H9 (cell line): ENCODE measurements around the gene TMCC1. TPM values are rescaled to one million over a fixed set of nuclear protein-coding genes. Genes with fewer than 3 reads are reported as not detected.

Experiments used
- DNase-seq: peaks from one replicate; pipeline ENCODE4 v3.0.0-alpha.2; 2017
- H2AFZ ChIP-seq: one replicate; pipeline ENCODE4 v1.6.1; 2013; ENCODE audit warnings: mild to moderate bottlenecking, low read length, control low read depth, moderate library complexity
- H2AK5ac ChIP-seq: 2 replicates; pipeline ENCODE4 v1.6.1; 2013; ENCODE audit warnings: low read length, control low read depth, mixed read lengths; ENCODE audit not compliant: insufficient read length
- H2BK120ac ChIP-seq: one replicate; pipeline ENCODE4 v1.6.1; 2013; ENCODE audit warnings: low read depth, mild to moderate bottlenecking, low read length, control low read depth, inconsistent platforms; ENCODE audit not compliant: poor library complexity, severe bottlenecking
- H2BK12ac ChIP-seq: 2 replicates; pipeline ENCODE4 v1.6.1; 2013; ENCODE audit warnings: low read length, control low read depth, mixed read lengths, low read depth; ENCODE audit not compliant: insufficient read length
- H2BK15ac ChIP-seq: 2 replicates; pipeline ENCODE4 v1.6.1; 2013; ENCODE audit warnings: low read depth, low read length, control low read depth
- H2BK20ac ChIP-seq: one replicate; pipeline ENCODE4 v1.6.1; 2013; ENCODE audit warnings: low read depth, mild to moderate bottlenecking, low read length, control low read depth, inconsistent platforms; ENCODE audit not compliant: poor library complexity, severe bottlenecking
- H2BK5ac ChIP-seq: 2 replicates; pipeline ENCODE4 v1.6.1; 2013; ENCODE audit warnings: low read length, control low read depth, mixed read lengths; ENCODE audit not compliant: insufficient read length
- H3K14ac ChIP-seq: 2 replicates; pipeline ENCODE4 v1.6.1; 2013; ENCODE audit warnings: low read length, control low read depth; ENCODE audit not compliant: insufficient read depth
- H3K18ac ChIP-seq: 2 replicates; pipeline ENCODE4 v1.6.1; 2013; ENCODE audit warnings: low read depth, mild to moderate bottlenecking, mixed read lengths, low read length, control low read depth; ENCODE audit not compliant: insufficient read length
- H3K23ac ChIP-seq: 2 replicates; pipeline ENCODE4 v1.6.1; 2013; ENCODE audit warnings: low read length, control low read depth, mixed read lengths, low read depth; ENCODE audit not compliant: insufficient read length
- H3K23me2 ChIP-seq: 2 replicates; pipeline ENCODE4 v1.6.1; 2013; ENCODE audit warnings: low read depth, mild to moderate bottlenecking, mixed read lengths, low read length, control low read depth; ENCODE audit not compliant: insufficient read length, poor library complexity, severe bottlenecking
- H3K27ac ChIP-seq: 2 replicates; pipeline ENCODE4 v1.5.1; 2013; ENCODE audit warnings: low read length, control low read depth, mixed read lengths, low read depth; ENCODE audit not compliant: insufficient read length
- H3K27me3 ChIP-seq: 2 replicates; pipeline ENCODE4 v1.6.1; 2013; ENCODE audit warnings: low read length, control low read depth, inconsistent platforms; ENCODE audit not compliant: insufficient read depth
- H3K4ac ChIP-seq: 2 replicates; pipeline ENCODE4 v1.6.1; 2013; ENCODE audit warnings: low read depth, mild to moderate bottlenecking, control low read depth, inconsistent platforms, low read length, moderate library complexity
- H3K4me1 ChIP-seq: 2 replicates; pipeline ENCODE4 v1.6.1; 2013; ENCODE audit warnings: low read length, control low read depth, inconsistent platforms; ENCODE audit not compliant: insufficient read depth
- H3K4me2 ChIP-seq: 2 replicates; pipeline ENCODE4 v1.6.1; 2013; ENCODE audit warnings: low read length, control low read depth, mixed read lengths; ENCODE audit not compliant: insufficient read length, insufficient read depth
- H3K56ac ChIP-seq: 2 replicates; pipeline ENCODE4 v1.6.1; 2013; ENCODE audit warnings: low read depth, mild to moderate bottlenecking, mixed read lengths, low read length, control low read depth; ENCODE audit not compliant: insufficient read length
- H3K79me1 ChIP-seq: 2 replicates; pipeline ENCODE4 v1.6.1; 2013; ENCODE audit warnings: low read depth, mild to moderate bottlenecking, moderate library complexity, low read length, control low read depth, inconsistent platforms; ENCODE audit not compliant: insufficient read depth, poor library complexity, severe bottlenecking
- H3K79me2 ChIP-seq: 2 replicates; pipeline ENCODE4 v1.6.1; 2013; ENCODE audit warnings: low read length, control low read depth, inconsistent platforms; ENCODE audit not compliant: insufficient read depth
- H3K9ac ChIP-seq: 2 replicates; pipeline ENCODE4 v1.6.1; 2013; ENCODE audit warnings: low read length, control low read depth, mixed read lengths; ENCODE audit not compliant: insufficient read length; ENCODE audit errors: extremely low read depth
- H3K9me3 ChIP-seq: one replicate; pipeline ENCODE4 v1.6.1; 2013; ENCODE audit warnings: low read depth, low read length, inconsistent platforms; ENCODE audit not compliant: control insufficient read depth
- H3T11ph ChIP-seq: one replicate; pipeline ENCODE4 v1.6.1; 2013; ENCODE audit warnings: mild to moderate bottlenecking, low read length, control low read depth, inconsistent platforms
- H4K20me1 ChIP-seq: one replicate; pipeline ENCODE4 v1.6.1; 2013; ENCODE audit not compliant: control insufficient read depth, insufficient read length, insufficient read depth
- H4K5ac ChIP-seq: 2 replicates; pipeline ENCODE4 v1.6.1; 2013; ENCODE audit warnings: low read depth, mild to moderate bottlenecking, mixed read lengths, low read length, control low read depth; ENCODE audit not compliant: insufficient read length
- H4K8ac ChIP-seq: replicated peaks from 2 replicates; pipeline ENCODE4 v1.6.1; 2013; ENCODE audit warnings: low read length, control low read depth, mixed read lengths, low read depth; ENCODE audit not compliant: insufficient read length
- H4K91ac ChIP-seq: 2 replicates; pipeline ENCODE4 v1.6.1; 2013; ENCODE audit warnings: low read depth, mild to moderate bottlenecking, moderate library complexity, mixed read lengths, low read length, control low read depth; ENCODE audit not compliant: insufficient read length
- H3K27ac Mint-ChIP-seq, 3 experiments: 2 replicates in 2 of 3; 3 replicates in 1 of 3; pipeline ENCODE4 v1.8.0; 2020 to 2021; ENCODE audit warnings: mixed read lengths in 3 of 3, mild to moderate bottlenecking in 1 of 3, moderate library complexity in 1 of 3
- H3K27me3 Mint-ChIP-seq: 2 replicates; pipeline ENCODE4 v1.8.0; 2021; ENCODE audit warnings: low read depth, mild to moderate bottlenecking, moderate library complexity, mixed read lengths
- H3K36me3 Mint-ChIP-seq, 3 experiments: 2 replicates in 2 of 3; 3 replicates in 1 of 3; pipeline ENCODE4 v1.8.0; 2020 to 2021; ENCODE audit warnings: low read depth in 3 of 3, mixed read lengths in 3 of 3; ENCODE audit not compliant: insufficient read depth in 1 of 3
- H3K4me1 Mint-ChIP-seq, 2 experiments: 2 replicates each; pipeline ENCODE4 v1.8.0; 2020; ENCODE audit warnings: mixed read lengths in 2 of 2
- H3K4me3 Mint-ChIP-seq, 2 experiments: 2 replicates in 1 of 2; 3 replicates in 1 of 2; pipeline ENCODE4 v1.8.0; 2020 to 2021; ENCODE audit warnings: mild to moderate bottlenecking in 2 of 2, mixed read lengths in 2 of 2, moderate library complexity in 1 of 2
- H3K9me3 Mint-ChIP-seq, 2 experiments: 2 replicates in 1 of 2; 3 replicates in 1 of 2; pipeline ENCODE4 v1.8.0; 2020; ENCODE audit warnings: mild to moderate bottlenecking in 2 of 2, mixed read lengths in 2 of 2, moderate library complexity in 1 of 2
- WGBS: extraction: QIAGEN DNeasy Blood & Tissue Kit; methylation state at CpG from one replicate; pipeline ENCODE4 v1.1.7; 2013; ENCODE audit warnings: missing lambda C conversion rate, low lambda C conversion rate, mixed read lengths; ENCODE audit not compliant: insufficient read length; ENCODE audit errors: extremely low coverage; 5-methylcytosine and 5-hydroxymethylcytosine counted together
- total RNA-seq: library from RNA; stranded (reverse); gene quantifications from 2 replicates; pipeline ENCODE4 v1.2.1, GENCODE V29; 2021
- TF ChIP-seq, protein P1 (sequence below): fragments of 200-600 bp; sonication (generic); conservative IDR thresholded peaks from 3 replicates; pipeline ENCODE4 v1.8.0; 2021; ENCODE audit warnings: antibody characterized with exemption, mild to moderate bottlenecking

TMCC1 gene
- total RNA-seq, 1 experiment from 2014 or later, result 24.4 TPM

DNA sequence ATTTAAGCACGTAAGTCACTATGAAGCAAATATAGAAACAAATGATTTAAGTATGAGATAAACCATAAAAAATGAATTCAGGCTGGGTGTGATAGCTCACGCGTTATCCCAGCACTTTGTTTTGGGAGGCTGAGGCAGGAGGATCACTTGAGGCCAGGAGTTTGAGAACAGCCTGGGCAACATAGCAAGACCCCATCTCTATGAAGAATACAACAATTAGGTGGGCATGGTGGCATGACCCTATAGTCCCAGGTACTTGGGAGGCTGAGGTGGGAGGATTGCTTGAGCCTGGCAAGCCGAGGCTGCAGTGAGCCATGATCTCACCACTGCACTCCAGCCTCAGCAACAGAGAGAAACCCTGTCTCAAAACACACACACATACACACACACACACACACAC, 34.2 kb downstream of the TMCC1 start:
- no CpG with 5 or more reads among the region's 4 CpGs for WGBS
- no peaks in the 10 kb centered on the region for H3K27me3 ChIP-seq
- H3K56ac ChIP-seq, result no peak overlapping the region
- peaks cover 3 to 25% (median 14%) of the 10 kb centered on the region in 3 experiments; a peak in 6 of 7 replicates for H3K36me3 Mint-ChIP-seq
- no peak overlapping the region for H4K5ac ChIP-seq
- no peak overlapping the region for H3K27ac ChIP-seq
- H2BK12ac ChIP-seq, result no peak overlapping the region
- H2AFZ ChIP-seq, result no peak overlapping the region
- no peak overlapping the region for H3K27ac Mint-ChIP-seq
- H3K4me3 Mint-ChIP-seq, result no peak overlapping the region
- H2BK120ac ChIP-seq, result no peak overlapping the region
- H3K18ac ChIP-seq, result no peak overlapping the region
- H2BK20ac ChIP-seq, result no peak overlapping the region
- H3K23ac ChIP-seq, result no peak overlapping the region
- H3K4me1 Mint-ChIP-seq, result peaks cover 12 to 18% of the 10 kb centered on the region in 2 experiments
- H2BK5ac ChIP-seq, result no peak overlapping the region
- no peak overlapping the region for H3K14ac ChIP-seq
- no peak overlapping the region for H4K8ac ChIP-seq
- H3K4ac ChIP-seq, result no peak overlapping the region
- peaks cover 6% of the 10 kb centered on the region for H3K79me1 ChIP-seq
- TF ChIP-seq, protein P1, sequence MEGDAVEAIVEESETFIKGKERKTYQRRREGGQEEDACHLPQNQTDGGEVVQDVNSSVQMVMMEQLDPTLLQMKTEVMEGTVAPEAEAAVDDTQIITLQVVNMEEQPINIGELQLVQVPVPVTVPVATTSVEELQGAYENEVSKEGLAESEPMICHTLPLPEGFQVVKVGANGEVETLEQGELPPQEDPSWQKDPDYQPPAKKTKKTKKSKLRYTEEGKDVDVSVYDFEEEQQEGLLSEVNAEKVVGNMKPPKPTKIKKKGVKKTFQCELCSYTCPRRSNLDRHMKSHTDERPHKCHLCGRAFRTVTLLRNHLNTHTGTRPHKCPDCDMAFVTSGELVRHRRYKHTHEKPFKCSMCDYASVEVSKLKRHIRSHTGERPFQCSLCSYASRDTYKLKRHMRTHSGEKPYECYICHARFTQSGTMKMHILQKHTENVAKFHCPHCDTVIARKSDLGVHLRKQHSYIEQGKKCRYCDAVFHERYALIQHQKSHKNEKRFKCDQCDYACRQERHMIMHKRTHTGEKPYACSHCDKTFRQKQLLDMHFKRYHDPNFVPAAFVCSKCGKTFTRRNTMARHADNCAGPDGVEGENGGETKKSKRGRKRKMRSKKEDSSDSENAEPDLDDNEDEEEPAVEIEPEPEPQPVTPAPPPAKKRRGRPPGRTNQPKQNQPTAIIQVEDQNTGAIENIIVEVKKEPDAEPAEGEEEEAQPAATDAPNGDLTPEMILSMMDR, result no peak
- H3K4me1 ChIP-seq, result no peaks in the 10 kb centered on the region; the same call in 1 of the 2 replicates
- H3K27me3 Mint-ChIP-seq, result no peaks in the 10 kb centered on the region
- H4K20me1 ChIP-seq, result no peaks in the 10 kb centered on the region
- no peaks in the 10 kb centered on the region for H3K9me3 ChIP-seq
- H2BK15ac ChIP-seq, result no peak overlapping the region
- H3K23me2 ChIP-seq, result no peaks in the 10 kb centered on the region
- no peak overlapping the region for H3T11ph ChIP-seq
- no peak overlapping the region for H3K9ac ChIP-seq
- peaks cover 2% of the 10 kb centered on the region; the same call in 1 of the 2 replicates for H3K79me2 ChIP-seq
- no peak overlapping the region for H4K91ac ChIP-seq
- no peak overlapping the region for H2AK5ac ChIP-seq
- no peak for DNase-seq
- H3K4me2 ChIP-seq, result no peak overlapping the region
- H3K9me3 Mint-ChIP-seq, result no peaks in the 10 kb centered on the region
